Esophagus muscularis mucosa (tissue), 4 donors: ENCODE results near the gene TMEM11. TPM values are rescaled to one million over a fixed set of nuclear protein-coding genes. Genes with fewer than 3 reads are reported as not detected.

Experiments
- DNase-seq: peaks from one replicate; pipeline ENCODE4 v3.0.0-alpha.2; 2017; ENCODE audit errors: extremely low spot score
- H3K27ac ChIP-seq, 4 donors: fragments of 200-600 bp; sonication (generic); replicated peaks in 1 of 4; 1 replicate in 3 of 4; 2 replicates in 1 of 4; pipeline ENCODE4 v1.5.1; 2016 to 2019; ENCODE audit warnings: mild to moderate bottlenecking in 1 of 4
- H3K27me3 ChIP-seq, 4 donors: fragments of 200-600 bp; sonication (generic); one replicate each; pipeline versions ENCODE4 v1.5.1 to v1.6.0; 2016 to 2019
- H3K36me3 ChIP-seq, 4 donors: fragments of 200-600 bp; sonication (generic); one replicate each; pipeline ENCODE4 v1.5.1; 2016 to 2019
- H3K4me1 ChIP-seq, 4 donors: fragments of 200-600 bp; sonication (generic); one replicate each; pipeline ENCODE4 v1.5.1; 2016 to 2019
- H3K4me3 ChIP-seq, 4 donors: fragments of 200-600 bp; sonication (generic); 1 replicate in 2 of 4; 2 replicates in 2 of 4; pipeline ENCODE4 v1.5.1; 2016 to 2019; ENCODE audit warnings: mild to moderate bottlenecking in 4 of 4, moderate library complexity in 1 of 4
- H3K9me3 ChIP-seq, 4 donors: fragments of 200-600 bp; sonication (generic); 1 replicate in 3 of 4; 2 replicates in 1 of 4; pipeline ENCODE4 v1.5.1; 2016 to 2019
- CTCF ChIP-seq, 3 experiments: fragments of 200-600 bp in 2 of 3; fragments of 450-650 bp in 1 of 3; sonication (generic) in 2 of 3; IDR thresholded peaks; one replicate each; pipeline ENCODE4 v1.5.1; 2017 to 2019; ENCODE audit warnings: antibody characterized with exemption in 3 of 3, mild to moderate bottlenecking in 2 of 3, moderate library complexity in 1 of 3
- EP300 ChIP-seq: sonication (generic); formaldehyde crosslinking; IDR thresholded peaks from one replicate; pipeline ENCODE4 v1.6.1; 2017; ENCODE audit warnings: antibody characterized with exemption
- POLR2A ChIP-seq: fragments of 450-650 bp; IDR thresholded peaks from one replicate; pipeline ENCODE4 v1.6.1; 2017; ENCODE audit warnings: antibody characterized with exemption, moderate library complexity, mild to moderate bottlenecking, low read depth
- POLR2AphosphoS5 ChIP-seq, 2 donors: sonication (generic); formaldehyde crosslinking; IDR thresholded peaks; one replicate each; pipeline ENCODE4 v1.6.1; 2017; ENCODE audit warnings: antibody characterized with exemption in 2 of 2
- WGBS: methylation state at CpG from one replicate; pipeline ENCODE4 v1.1.5; 2018; 5-methylcytosine and 5-hydroxymethylcytosine counted together
- intact Hi-C: fragments of 100-400 bp; cut with DNase I; formaldehyde crosslinking; loops from one replicate; pipeline ENCODE4 v1.15.1; 2023
- total RNA-seq, 4 donors: library from RNA; depleted of rRNA; stranded (reverse); fragments of >200 nt; gene quantifications; one replicate each; pipeline versions ENCODE4 v1.1.0 to v1.2.1, GENCODE V29; 2016

Gene TMEM11
- total RNA-seq, 4 donors from 2014 or later = 24.1 to 31.0 (median 26.0) TPM

DNA sequence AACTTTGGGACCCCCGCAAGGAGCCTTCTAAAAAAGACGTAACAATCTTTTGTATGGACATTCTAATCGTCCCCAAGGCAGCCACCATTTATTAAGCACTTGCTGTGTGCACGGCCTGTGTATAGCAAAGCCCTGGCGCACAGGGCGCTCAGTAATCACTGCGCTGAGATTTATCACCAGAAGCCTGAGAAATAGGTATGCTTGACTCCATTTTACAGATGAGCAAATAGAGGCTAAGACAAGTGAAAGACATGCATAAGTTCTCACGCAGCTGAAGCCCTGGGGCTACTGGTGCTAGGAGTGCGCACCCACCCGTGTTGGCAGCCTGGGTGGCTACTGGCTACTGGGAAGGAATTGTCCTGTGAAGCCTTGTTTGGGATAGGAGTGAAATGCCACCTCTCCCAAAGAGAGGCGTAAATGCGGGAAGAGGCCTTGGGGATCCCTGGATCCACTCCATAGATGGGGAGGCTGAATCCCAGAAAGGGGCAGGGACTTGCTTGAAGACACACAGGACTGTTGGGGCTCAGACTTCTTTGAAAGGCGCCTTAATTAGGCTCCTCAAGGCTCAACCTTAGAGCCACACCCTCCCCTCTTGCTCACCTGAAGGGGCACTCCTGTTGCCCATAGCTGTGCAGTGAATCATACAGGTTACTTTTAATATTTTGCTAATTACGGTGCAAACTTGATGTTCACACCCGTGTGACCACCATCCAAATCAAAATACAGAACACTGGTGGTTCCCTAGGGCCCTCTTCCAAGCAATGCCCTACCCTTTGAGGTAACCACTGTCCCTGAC lies 39.9 kb upstream of the TMEM11 start:
- no peak for DNase-seq
- Histone ChIP-seq H3K9me3 (no peaks in the 10 kb centered on the region), H3K4me1 (peaks cover 35 to 45% (median 43%) of the 10 kb centered on the region in 4 donors), H3K27me3 (no peaks in the 10 kb centered on the region), H3K4me3 (peak overlapping the region; percentile 63 to 90 (median 75)), H3K27ac (peak overlapping the region; percentile 64 to 79 (median 77)), H3K36me3 (no peaks in the 10 kb centered on the region)
- TF ChIP-seq CTCF (IDR thresholded peaks at IDR 0.05) = no peak
- no peak for TF ChIP-seq EP300
- no peak for TF ChIP-seq POLR2AphosphoS5 (IDR thresholded peaks at IDR 0.05)
- no peak for TF ChIP-seq POLR2A
- intact Hi-C loops = loop anchor here (2.0 to 10.0 kb wide), 4 partner anchors 25 to 219 kb away; partner anchors contain the start of gene DHRS7B
- WGBS = 49% methylated on average over 15 of the region's 15 CpGs

DNA sequence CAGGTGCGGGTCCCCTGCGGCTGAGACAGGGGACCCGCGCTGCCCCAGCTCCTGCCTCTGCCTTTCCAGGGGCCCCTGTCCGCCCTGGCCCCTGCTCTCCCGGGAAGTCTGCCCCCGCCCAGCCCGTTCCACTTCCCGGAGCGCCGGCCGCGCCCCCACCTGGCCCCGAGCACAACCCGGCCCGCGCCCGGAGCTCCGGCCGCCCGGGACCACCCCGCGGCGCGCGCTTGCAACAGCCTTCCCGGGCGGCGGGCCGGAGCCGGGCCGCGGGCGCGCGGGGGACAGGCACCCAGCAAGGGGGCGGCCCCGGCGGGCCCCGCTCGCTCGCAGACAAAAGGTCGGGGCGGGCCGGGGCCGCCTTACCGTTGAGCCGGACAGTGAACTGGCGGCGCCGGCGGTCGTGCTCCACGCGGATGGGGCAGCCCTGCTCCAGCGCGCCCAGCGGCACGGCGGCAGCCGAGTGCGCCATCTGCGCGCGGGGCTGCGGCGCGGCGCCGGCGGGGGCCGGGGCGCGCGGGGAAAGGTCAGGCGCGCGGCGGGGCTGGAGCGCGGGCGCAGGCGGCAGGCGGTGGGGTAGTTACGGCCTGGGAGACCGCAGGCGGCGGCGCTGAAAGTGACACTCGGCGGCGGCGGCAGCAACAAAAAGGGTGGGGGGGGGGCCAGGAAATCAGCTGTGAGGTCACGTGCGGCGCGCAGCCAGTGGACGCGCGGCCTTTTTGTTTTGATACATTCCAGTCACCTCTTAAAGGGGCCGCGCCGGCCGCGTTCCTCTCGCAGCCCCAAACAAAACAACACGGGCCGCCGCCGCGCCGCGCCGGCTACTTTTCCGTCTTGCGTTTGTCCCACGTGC lies 39.1 kb upstream of the TMEM11 start, which contains the start of gene NATD1:
TSS of gene NATD1 (minus strand) at position 615 of the 850 bp plus-strand sequence. CDS start at position 469, 146 bp downstream.
- intact Hi-C loops = loop anchor here (2.0 to 10.0 kb wide), 4 partner anchors 26 to 218 kb away; partner anchors contain the start of gene DHRS7B
- peak within 1 kb of the TSS; percentile 64 to 79 (median 77) for H3K27ac ChIP-seq
- WGBS = 0% methylated on average over 17 of the region's 117 CpGs

DNA sequence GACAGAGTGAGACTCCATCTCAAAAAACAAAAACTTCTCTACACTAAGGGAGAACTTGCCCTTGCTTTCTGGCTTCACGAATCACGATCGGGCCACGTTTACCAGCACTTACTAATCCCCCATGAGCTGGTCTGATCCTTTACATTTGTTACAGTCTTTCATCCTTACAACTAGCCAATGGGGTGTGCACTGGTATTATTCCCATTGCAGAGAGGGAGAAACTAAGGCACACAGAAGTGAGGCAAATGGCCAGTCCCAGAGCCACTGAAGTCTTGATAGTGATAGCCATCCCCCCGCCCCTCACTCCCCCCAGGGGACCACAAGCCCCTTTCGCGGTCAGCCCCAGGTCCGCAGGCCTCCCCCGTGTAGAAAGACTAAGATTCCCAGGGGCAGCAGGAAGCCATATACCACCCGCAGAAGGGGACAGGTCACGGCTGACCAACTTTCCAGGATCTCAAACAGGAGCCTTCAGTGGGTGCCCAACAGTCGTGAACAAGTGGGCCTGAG lies 38.4 kb upstream of the TMEM11 start:
- Histone ChIP-seq H3K9me3 (no peaks in the 10 kb centered on the region), H3K4me1 (peaks cover 42 to 51% (median 46%) of the 10 kb centered on the region in 4 donors), H3K27me3 (no peaks in the 10 kb centered on the region), H3K27ac (peak overlapping the region; percentile 64 to 79 (median 77)), H3K4me3 (peak overlapping the region; percentile 63 to 90 (median 75)), H3K36me3 (peaks cover 0 to 4% (median 0%) of the 10 kb centered on the region in 4 donors)
- intact Hi-C loops = loop anchor here (2.0 to 10.0 kb wide), 4 partner anchors 26 to 218 kb away; partner anchors contain the start of gene DHRS7B
- no peak for DNase-seq
- TF ChIP-seq POLR2AphosphoS5 (IDR thresholded peaks at IDR 0.05) (no peak), POLR2A (no peak), CTCF (IDR thresholded peaks at IDR 0.05) (no peak), EP300 (no peak)
- 39% methylated on average over 4 of the region's 12 CpGs for WGBS

More for the DNA sequence above, 39.1 kb upstream of the TMEM11 start, which contains the start of gene NATD1:
- H3K4me3 ChIP-seq = peak within 1 kb of the TSS; percentile 63 to 90 (median 75)
- peaks cover 41 to 51% (median 44%) of the 10 kb centered on the region in 4 donors for H3K4me1 ChIP-seq
- H3K9me3 ChIP-seq = no peaks in the 10 kb centered on the region
- H3K27me3 ChIP-seq = no peaks in the 10 kb centered on the region
- no peaks in the 10 kb centered on the region for H3K36me3 ChIP-seq
- peak; percentile 98 for DNase-seq
- TF ChIP-seq POLR2AphosphoS5 (IDR thresholded peaks at IDR 0.05) = peak; percentile 64
- peak in 1 of 3 experiments; percentile 8 for TF ChIP-seq CTCF (IDR thresholded peaks at IDR 0.05)
- TF ChIP-seq POLR2A = no peak

- H3K9me3 ChIP-seq = no peaks in the 10 kb centered on the region
- no peaks in the 10 kb centered on the region for H3K27me3 ChIP-seq
- peak overlapping the region in 3 of 4 donors; percentile 63 to 90 (median 70) for H3K4me3 ChIP-seq
- TF ChIP-seq POLR2A (no peak), CTCF (IDR thresholded peaks at IDR 0.05) (no peak), EP300 (no peak), POLR2AphosphoS5 (IDR thresholded peaks at IDR 0.05) (no peak)
- peak overlapping the region in 2 of 4 donors; percentile 23 to 64 for H3K27ac ChIP-seq
- DNase-seq = no peak
- H3K36me3 ChIP-seq = peaks cover 0 to 4% (median 0%) of the 10 kb centered on the region in 4 donors
- H3K4me1 ChIP-seq = peaks cover 42 to 51% (median 47%) of the 10 kb centered on the region in 4 donors
- intact Hi-C loops = loop anchor here (2.0 to 10.0 kb wide), 4 partner anchors 27 to 217 kb away; partner anchors contain the start of gene DHRS7B
- 84% methylated on average over 7 of the region's 15 CpGs for WGBS
Observed at GRCh38 chr17:21251337-21252010, 37.5 kb upstream of the TMEM11 start.
